Measurements from ENCODE around the gene DLG5.

- no peak for TF ChIP-seq EZH2phosphoT487 (IDR thresholded peaks at IDR 0.05; ENCODE audit: insufficient read depth, low read depth)
- TF ChIP-seq EZH2 (IDR thresholded peaks at IDR 0.05; ENCODE audit: insufficient read depth, poor library complexity, severe bottlenecking) = no peak
Observed at GRCh38 chr10:77793831-77794230, 132.7 kb downstream of the DLG5 start.
